D721Med (cell line): ENCODE data around the gene TSPYL6.

Experiments
- DNase-seq: peaks from one replicate; pipeline ENCODE4 v3.0.0; 2011; ENCODE audit warnings: low spot score; ENCODE audit not compliant: insufficient read length
- FAIRE-seq: peaks from 2 replicates; lab custom pipeline; 2011; peaks lifted over from hg19 to GRCh38; lab: Jason Lieb, UNC
- CTCF ChIP-seq: IDR thresholded peaks from 2 replicates; pipeline ENCODE4 v1.5.1; 2012; ENCODE audit warnings: mild to moderate bottlenecking, control low read depth; ENCODE audit not compliant: insufficient read depth; ENCODE audit errors: missing control alignments

TSPYL6 gene

GRCh38 chr2:54258166-54258565 lies 2.1 kb upstream of the TSPYL6 start:
- no peak for DNase-seq
- FAIRE-seq, result no peak

GRCh38 chr2:54255230-54256090 lies 569 bp downstream of the TSPYL6 start:
- DNase-seq (no peak), FAIRE-seq (no peak)
- TF ChIP-seq CTCF, result no peak

More at GRCh38 chr2:54258166-54258565, 2.1 kb upstream of the TSPYL6 start:
- TF ChIP-seq CTCF, result no peak

- no peak for FAIRE-seq
- no peak for DNase-seq
- no peak for TF ChIP-seq CTCF
These were observed 1.8 kb downstream of the TSPYL6 start for GRCh38 chr2:54254180-54254579.

GRCh38 chr2:54249629-54250028 lies 6.4 kb downstream of the TSPYL6 start:
- FAIRE-seq, result no peak
- no peak for DNase-seq
- TF ChIP-seq CTCF, result no peak

- TF ChIP-seq CTCF, result no peak
- FAIRE-seq (no peak), DNase-seq (no peak)
These were observed 8.9 kb downstream of the TSPYL6 start for GRCh38 chr2:54247115-54247514.

- no peak for TF ChIP-seq CTCF
- no peak for DNase-seq
- FAIRE-seq, result no peak
These were observed 15.2 kb downstream of the TSPYL6 start for GRCh38 chr2:54240515-54241469.
